NCI-H146 treated with DMSO at 0.1 percent for 48 hours (cell line): Measurements from ENCODE around the gene PCP4.
"Not testable (repeated sequence)": the region's sequence is repeated elsewhere in the genome, so short reads cannot be mapped to it uniquely, and the experiment has no call there.

Experiments used
- DNase-seq: peaks from one replicate; lab custom pipeline; 2025; ENCODE audit not compliant: unreplicated experiment; lab: John Stamatoyannopoulos, UW

Gene PCP4

DNA sequence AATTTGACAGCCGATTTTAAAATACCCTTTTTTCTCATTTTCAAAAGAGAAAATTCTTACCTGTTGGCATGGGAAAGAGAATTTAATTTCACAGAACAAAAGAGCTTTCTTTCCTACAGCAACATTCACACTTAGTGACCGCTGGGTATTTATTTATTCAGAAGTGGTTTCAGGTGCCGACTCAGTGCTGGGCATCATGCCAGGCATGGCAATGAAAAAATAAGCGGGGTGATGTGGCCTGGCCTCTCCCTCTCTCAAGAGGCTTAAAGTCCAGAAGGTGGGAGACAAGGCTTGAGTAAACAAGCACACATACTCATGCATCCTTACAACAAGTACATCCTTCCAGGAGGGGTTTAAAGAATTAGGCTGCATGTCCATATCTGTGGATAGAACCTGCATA, 4.1 kb upstream of the PCP4 start:
- DNase-seq, result peak; percentile 42

DNA sequence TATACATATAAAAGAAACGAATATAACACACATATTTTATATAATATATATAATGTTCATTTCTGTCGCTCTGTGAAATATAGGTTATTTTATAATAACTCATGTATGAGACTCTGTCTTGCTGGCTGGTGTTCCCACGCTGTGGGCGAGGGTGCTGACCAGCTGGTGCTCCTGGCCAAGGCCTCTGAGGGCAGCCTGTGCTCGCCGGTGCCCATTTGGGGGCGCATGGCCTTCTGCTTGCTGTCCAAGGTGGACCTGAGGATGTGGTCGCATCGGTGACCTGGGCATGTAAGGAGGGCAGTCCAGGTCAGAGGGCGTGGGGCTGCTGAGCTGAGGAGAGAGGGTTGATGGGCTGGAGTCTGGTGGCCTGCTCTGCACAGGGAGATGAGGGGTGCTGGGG, 1.1 kb upstream of the PCP4 start:
- DNase-seq, result no peak

DNA sequence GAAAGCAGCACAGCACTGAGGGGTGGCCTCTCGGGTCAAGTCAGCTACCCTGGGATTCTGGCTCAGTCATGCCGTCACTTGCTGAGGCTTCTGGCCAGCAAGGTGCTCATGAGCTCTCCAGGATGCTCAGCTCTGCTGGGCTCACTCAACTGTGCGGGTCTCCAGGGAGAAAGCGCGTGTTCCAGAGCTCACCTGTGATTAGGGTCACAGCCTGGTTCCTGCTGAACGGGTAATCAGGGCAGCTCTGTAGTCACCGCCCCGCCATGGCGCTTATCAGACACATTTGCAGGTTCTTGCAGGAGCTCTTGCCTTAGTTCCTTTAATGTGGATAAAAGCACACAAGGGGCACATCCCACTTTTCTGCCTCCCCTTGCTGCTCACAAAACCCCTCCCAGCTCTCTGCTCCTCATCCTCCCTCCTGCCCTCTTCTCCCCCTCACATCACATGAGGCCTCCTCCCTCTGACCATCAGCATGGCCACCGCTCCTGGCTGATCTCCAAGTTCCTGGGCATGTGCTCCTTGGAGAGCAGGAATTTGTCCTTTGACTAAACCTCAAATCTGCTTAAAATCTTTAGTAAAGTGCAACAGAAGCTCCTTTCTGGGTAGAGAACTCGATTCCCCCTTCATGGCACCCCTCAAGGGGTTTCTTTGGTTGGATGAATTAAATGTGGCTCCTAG, 2.0 kb downstream of the PCP4 start:
- no peak for DNase-seq

- no peak for DNase-seq
These were observed 6.4 kb downstream of the PCP4 start for GRCh38 chr21:39873687-39874086.

DNA sequence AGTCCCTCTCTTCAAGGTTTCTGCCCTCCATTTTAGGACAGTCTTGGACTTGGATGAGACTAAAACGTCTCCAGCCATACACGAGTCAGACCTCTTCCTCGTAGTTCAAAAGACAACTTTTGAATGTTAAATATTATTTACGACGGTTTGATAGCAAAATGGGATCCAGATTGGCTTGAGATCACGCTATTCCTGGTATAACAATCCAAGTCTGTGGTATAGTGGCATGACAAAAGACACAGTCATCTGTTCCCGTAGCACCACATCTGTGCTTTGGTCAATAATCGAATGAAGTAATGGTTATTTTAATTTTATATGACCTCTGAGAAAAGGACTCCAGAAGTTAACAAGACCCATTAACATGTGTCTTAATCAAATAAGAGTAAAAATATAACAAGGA, 7.0 kb downstream of the PCP4 start:
- DNase-seq, result no peak

- DNase-seq, result no peak
These were observed 7.5 kb downstream of the PCP4 start for GRCh38 chr21:39874759-39875158.

DNA sequence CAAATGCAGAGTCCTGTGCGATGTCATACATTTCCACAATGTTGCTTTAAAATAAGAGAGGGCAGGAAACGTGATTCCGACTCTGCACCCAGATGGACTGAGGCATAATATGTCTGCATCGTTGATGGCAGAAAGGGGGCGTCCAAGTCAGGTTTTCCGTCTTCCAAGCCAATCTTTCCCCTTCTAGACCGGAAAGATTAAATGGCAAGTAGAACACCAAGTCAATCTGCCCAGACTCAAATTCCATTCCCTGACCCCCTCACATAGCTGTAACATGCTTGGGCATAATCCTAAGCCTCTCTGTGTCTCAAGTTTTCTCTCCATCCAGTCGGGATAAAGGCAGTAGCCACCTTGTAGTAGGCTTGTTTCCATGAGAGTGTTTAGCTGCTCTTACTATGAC, 14.4 kb downstream of the PCP4 start:
- no peak for DNase-seq

- DNase-seq, result no peak
These were observed 15.1 kb downstream of the PCP4 start for GRCh38 chr21:39882151-39882838.

- no peak for DNase-seq
These were observed 15.6 kb downstream of the PCP4 start for GRCh38 chr21:39882839-39883195.

DNA sequence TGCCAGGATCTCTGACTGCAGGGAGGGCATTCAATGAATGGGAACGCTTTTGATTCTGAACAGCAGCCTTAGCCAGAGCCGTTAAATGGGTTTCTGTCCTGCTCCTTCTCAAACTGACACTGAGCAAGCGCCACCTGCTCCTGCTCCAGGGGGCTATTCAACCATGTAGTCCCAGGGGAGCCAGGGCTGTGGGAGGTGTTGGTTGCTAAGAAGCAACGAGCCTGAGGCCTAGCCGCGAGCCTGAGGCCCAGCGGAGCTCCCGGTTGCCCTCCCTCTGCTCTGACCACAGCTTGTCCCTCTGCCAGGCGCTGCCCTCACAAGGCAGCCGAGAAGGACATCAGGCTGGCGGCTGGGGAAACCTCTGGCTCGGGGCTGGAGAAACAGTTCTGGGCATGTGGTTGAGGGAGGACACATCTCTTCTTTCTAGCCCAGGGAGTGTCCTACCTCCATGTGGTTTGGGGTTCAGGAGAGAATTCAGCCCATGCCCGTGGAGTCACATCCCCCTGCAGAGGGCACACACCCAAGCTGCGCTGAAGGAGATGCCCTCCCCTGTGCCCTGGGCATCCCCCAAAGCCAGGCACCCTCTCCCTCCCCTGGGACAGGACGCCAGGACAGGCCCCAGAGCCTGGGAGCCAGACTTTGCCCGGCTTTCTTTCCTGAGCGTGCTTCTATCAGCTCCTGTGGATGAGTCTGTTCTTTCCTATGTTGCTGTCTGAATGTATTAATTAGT, 18.0 kb downstream of the PCP4 start:
- peak; percentile 86 for DNase-seq

DNA sequence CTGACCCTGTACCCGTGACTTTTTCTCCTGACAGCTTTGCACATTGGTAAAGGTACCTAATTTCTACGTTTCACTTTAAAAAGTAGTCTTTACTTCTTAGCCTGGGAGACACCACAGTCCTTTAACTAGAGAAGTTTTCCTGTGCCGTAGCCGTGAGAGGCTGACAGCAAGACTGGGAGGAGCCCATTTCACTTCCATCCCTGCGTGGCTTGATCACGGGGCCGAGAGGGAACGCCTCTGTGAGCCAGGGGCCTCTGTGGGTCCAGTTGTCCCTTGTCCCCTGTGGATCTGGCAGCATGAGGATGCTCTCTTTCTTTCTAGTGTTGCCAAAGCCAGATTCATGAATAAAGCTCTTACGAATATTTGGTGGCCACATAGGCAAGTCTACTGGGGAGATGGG, 21.6 kb downstream of the PCP4 start:
- no peak for DNase-seq

DNA sequence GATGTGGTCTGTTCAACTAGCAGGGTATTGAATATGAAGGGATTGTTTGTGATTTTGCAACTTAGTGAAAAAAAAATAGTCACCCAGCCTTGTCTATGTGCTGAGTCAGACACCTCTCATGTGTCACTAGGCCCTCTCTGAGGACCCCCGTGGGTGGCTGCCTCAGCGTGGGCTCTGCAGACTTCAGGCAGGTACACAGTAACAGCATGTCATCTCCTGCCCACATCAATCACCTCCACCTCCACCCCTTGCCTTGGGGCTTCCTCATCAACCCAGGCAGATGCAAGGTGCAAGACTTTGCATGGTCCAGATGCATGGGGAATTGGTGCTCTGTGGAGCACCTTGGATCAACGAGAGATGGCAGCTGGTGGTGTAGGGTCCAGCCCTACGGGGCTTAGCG, 23.9 kb downstream of the PCP4 start:
- no peak for DNase-seq

- DNase-seq, result not testable (repeated sequence)
These were observed 24.6 kb downstream of the PCP4 start for GRCh38 chr21:39891863-39892262.

DNA sequence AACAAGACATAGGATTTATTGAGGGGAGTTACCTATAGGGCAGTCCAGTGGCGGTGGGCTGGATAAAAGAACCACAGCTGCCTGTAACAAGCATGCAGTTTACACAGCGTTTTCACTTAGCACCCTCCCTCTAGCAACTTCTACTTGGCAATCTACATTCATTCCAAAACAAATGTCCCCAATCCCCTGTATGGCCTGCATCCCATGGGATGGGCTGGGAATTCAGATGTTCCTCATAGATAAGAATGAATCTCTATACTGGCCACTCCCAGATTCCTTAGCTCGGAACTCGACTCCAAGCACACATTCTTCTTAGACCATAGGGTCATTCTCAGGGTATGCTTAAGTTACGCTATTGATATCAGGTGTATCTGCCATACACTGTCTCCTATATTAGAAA, 33.3 kb downstream of the PCP4 start:
- DNase-seq, result no peak

- no peak for DNase-seq
These were observed 33.7 kb downstream of the PCP4 start for GRCh38 chr21:39900911-39901310.

DNA sequence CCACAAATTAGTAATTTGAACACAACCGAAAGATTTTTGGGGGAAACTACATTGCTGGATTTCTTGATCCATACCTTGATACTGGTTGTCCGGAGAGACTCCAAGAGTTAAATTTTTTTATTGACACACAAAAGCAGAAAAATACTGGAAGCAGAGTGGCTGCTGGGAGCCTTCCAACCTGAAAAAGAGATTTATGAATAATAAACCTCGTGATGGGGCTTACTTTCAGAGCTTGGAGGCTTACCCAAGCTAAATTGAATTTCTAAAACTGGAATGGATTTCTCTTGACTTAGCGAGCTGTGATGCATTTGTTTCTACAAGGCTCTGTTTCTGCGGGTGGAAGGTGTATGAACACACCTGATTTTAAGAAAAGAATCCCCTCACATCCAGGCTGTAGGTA, 35.7 kb downstream of the PCP4 start:
- no peak for DNase-seq

DNA sequence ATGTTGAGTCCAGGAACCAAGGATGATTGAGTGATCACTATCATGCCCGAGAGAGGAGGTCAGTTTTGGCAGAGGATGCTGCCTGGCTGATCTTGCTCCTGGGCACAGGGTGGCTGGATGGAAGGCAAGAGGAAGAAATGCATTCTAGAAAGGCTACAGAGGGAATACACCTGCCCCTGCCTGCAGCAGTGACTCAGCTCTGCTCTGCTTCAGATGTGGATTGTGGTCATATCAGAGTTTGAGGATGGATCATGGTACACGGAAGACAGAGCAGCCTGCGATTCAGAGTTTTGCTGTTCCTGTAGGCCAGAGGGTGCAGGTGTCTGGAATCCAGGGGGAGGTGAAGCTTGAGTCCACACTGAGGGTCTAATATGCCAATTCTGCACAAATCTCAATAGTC, 37.2 kb downstream of the PCP4 start:
- DNase-seq, result no peak

DNA sequence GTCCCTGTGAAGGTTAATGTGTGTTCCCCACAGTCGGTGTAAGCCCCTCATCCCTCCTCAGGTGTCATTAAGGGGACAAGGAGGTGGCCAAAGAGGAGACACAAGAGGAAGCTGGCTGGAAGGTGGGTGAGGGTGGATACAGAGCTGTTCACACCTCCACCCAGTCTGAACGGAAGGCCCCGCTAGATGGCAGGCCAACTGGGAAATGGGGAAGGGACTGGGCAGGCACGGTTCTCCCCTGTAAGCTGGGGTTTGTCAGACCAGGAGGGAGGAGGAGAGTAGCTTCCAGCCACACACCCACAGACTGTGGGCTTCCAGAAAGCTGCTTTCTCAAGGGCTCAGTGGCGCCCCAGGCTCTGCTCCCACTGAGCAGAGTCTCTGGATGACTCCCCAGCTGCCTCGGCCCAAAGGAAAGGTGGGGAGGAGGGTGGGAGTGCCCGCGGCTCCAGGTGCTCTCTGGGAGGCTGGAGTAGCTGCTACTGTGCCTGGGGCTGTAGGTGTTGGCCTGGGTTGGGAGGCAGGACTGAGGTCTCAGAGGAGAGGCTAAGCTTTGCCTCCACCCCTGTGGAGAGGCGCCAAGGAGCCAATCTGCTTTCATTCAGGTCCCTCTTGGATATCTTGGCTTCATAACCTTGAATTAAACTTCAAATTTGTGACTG, 41.2 kb downstream of the PCP4 start:
- no peak for DNase-seq

DNA sequence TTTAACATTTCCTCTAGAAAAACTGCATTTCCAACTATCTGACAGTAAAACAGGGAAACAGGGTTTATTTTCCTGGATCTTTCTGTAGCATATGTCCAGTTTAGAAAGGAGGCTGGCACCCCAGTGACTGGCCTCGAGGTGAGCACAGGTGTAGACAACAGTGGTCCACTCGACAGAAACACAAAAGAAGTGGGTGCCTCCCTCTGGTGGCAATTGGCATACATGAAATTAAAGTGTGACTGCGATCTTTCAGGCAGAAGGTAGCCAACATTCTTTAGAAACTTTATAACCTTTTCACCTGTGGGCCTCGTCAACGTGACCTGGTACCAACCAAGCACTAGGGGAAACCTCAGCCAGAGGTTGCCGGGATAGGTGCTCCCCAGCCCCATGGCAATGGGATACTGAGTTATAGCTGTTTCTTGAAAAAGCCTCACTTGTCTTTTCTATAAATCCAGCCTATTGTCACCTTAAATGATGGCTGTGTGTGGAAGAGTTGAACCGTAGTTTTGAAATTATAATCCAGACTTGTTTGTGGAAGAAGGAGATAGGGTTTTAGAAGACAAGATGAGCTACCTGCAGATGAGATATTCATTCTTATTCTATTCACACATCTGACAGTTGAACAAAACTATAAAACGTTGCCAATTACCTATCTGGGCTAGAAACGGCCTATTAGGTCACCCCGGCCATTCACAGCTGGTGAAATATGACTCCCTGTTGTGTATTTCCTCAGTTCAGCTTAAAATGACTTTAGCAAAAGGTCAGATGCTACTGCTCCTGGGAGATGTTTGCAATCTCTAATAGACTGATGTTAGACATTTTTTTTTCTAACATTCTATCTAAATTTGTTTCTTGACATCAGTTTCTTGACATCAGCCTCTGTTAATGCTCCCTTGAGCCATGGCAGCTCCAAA, 44.3 kb downstream of the PCP4 start:
- peak; percentile 53 for DNase-seq

GRCh38 chr21:39913706-39914305, 46.6 kb downstream of the PCP4 start:
- no peak for DNase-seq
